Stimulated activated CD4-positive, alpha-beta T cell treated with anti-CD3 and anti-CD28 coated beads, Interleukin-1b, Interleukin-23, amount 100 ng/mL, for 4 hours (primary cell): ENCODE measurements around the gene SUCLG1.
"Not testable (repeated sequence)": the region's sequence is repeated elsewhere in the genome, so short reads cannot be mapped to it uniquely, and the experiment has no call there.

ENCODE experiments used
- DNase-seq, 2 donors: peaks; one replicate each; pipeline ENCODE4 v3.0.0-alpha.2; 2020; ENCODE audit warnings: low read depth in 2 of 2

Gene SUCLG1

DNA sequence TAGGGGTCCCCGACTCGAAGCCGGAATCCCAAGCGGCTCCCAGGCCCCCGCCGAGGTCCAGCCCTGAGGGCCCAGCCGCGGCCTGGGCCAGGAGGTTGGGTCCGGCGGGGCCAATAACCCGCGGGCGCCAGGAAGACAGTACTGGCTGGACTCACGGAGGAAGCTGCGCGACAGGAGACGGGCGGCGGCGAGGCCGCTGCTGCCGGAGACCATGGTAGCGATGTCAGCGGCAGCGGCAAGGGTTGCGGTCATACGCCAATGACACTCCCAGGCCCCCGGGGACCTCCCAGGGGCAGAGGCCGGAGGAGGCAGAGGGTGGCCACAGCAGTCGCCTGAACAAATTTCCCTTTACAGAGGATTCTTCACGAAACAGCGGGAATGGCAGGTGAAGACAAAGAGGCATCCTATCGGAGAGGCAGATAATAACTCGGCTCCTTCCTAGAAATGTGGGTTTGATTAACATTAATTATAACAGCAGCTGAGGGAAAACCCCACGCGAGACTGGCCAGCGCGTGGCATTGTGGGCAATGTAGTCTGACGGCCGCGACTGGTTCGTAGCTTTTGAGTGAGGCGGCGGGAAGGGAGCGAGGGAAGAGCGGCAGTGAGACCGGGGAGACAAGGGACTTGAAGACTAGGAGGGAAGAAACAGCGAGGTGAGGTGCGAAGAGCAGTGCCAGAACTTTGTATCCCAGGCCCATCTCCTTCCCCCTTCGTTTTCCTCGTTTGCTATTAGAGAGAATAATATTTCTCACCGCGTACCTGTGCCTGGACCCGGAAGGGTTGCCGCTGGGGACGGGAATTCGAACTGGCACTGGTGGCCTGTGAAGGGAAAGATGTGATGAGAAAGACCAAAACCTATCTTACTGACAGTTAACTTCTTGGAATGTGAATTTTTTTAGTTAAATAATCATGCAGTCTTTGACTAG, at the start of gene SUCLG1:
Gene SUCLG1, minus strand, starts transcription at position 263 of the 926 bp plus-strand sequence. Its CDS starts 11 bp downstream, at position 252.
- DNase-seq = peak; percentile 73 to 75

DNA sequence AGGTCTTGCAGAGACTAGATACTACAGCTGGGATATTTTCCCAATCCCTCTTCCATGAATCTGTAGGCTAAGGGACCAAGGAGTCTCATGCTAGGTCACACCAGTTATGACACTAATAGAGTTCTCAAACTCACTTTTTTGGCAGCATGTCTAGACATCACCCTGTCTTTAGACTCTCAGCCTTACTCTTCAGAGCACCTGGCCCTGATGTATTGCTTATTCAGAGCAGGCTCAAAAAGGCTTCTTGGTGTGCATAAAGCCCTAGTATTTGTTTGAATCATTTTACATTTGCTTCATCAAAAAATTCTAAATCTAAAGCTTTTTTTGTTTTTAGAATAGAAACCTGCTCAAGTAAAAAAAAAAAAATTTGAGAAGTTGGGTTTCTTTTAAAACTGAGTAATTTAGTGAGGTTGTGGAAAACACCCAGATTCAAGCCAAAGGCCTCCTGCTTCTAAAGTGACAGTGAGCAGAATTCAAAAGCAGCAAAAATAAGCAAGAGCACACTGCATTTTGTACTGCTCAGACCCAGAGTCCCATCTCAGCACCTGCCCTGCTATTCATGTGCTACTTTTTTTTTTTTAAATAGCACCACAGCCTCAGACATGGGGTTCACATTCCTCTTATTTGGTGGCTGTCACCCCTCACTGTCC, 39.2 kb upstream of the SUCLG1 start:
- DNase-seq = no peak

DNA sequence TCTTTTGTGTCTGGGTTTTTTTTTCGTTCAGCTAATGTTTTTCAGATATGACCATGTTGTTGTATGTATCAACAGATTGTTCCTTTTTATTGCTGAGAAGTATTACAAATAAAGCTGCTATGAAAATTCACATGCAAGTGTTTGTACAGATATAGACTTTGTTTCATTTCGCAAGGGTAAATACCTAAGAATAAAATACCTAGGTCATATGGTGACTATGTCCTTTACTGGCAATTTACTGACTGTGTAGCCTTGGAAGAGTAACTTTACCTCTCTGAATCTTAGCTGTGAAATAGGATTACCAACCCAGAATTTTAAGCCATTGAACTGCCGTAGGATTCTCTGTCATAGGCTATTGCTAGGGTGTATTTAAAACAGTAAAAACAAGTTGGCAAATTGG, 38.2 kb upstream of the SUCLG1 start:
- no peak for DNase-seq

DNA sequence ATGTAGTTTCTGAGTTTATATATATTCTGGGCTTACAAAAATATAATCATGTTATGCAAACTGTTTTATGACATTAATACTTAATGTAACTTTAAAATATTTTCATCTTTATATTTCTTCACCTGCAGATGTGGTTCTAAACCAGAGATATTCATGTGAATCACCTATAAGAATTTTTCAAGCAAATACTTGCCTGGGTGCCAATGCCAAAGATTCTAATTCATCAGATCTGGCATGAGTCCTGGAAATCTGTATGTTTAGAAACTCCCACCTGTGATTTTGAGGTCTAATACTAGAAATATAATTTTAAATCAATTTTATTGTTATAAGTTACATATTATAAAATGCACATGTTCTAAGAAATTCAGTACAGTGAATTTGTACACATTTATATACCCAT, 37.3 kb upstream of the SUCLG1 start:
- no peak for DNase-seq

DNA sequence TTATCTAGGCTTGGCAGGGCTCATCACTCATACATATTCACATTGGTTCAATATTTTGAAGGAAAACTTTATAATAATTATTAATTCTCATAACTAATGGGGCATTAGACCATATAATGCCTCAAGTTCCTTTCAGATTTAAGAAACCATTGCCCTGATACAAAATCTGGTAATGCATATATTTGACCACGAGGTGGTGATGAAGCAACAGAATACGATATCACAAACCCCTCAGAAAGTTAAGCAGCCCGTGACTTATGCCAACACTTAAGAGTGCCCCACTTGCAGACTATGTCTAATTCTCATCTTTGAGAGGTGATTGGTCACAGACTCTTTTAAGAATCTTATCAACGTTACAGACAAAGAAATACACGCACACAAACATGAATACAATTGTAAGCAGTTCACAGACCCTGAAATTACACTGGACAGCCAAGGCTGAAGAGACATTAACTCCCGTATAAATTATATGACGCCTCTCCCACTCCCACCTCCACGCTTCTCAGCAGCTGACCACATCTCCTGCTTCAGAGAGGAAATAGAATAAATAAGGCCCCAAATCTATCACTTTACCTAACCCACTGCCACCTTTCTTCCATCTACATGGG, 36.6 kb upstream of the SUCLG1 start:
- peak in 1 of 2 donors; percentile 34 for DNase-seq

DNA sequence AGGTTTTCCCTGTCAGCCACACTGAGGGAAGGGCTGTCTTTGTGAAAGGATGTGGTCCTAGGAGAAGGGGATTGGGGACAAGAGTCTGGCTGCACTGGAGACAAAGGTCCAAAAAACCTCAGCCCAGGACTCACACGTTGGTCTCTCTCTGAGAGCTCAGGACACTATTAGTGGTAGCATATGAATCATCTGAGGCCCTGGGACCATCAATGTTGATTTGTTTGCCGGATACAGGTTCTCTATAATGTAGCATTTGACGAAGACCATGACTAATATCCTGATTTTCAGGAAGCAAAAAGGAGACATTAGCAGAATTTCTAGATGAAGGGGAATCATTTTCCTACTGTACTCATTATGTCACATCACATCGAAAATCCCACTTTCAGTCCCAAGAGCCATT, 35.0 kb upstream of the SUCLG1 start:
- DNase-seq = no peak

DNA sequence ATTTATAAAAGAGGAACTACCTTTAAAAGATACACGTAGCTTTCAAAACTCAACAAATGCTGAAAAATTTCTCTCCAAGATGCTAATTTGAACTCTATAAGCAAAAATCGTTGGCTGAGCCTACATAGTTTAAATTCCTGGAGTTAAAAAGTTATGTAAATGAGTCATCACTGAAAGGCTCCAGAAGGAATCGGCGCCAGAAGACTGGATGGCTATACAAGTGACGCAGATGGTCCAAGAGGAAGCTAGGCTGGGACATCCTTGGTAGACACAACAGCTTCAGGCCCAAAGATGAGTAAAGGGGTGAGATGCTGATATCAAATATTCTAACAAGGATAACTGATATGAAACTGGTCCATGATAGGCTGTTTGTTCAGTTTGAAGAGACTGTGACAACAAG, 34.4 kb upstream of the SUCLG1 start:
- DNase-seq = no peak

DNA sequence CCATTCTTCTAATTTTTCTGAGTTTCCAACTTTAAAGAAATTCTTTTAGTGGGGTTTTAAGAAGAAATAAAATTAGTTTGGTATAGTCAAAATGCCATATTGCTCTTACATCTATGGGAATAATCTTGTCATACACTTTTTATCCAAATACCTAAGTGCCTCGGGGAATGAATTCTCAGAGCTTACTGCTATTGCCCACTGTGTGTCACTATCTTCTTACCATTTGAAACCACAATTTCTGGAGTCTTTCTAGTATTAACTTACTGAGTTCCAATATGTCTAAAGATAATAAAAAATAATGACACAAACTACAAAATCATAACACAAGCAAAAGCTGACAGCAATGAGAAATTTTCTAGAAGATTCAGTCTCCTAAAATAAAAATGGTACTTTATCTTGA, 33.5 kb upstream of the SUCLG1 start:
- DNase-seq = no peak

DNA sequence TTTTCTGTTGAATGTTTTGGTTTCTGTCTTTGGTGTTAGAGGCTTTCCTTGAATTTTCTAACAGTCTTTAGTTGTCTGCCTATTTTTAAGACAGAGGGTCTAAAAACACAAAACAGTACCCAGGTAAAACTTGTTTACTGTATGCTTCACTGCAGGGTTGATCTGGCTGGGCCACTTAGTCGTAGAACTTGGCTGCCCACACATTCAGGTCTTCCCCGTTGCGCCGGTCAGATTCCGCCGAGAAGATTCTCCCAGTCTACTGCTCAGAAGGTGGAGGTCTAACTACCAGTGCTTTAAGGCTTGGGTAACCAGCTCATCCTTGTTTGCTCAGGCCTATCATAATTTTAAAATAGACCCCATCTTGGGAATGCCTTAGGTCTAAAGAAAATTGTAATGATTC, 32.7 kb upstream of the SUCLG1 start:
- DNase-seq = no peak

DNA sequence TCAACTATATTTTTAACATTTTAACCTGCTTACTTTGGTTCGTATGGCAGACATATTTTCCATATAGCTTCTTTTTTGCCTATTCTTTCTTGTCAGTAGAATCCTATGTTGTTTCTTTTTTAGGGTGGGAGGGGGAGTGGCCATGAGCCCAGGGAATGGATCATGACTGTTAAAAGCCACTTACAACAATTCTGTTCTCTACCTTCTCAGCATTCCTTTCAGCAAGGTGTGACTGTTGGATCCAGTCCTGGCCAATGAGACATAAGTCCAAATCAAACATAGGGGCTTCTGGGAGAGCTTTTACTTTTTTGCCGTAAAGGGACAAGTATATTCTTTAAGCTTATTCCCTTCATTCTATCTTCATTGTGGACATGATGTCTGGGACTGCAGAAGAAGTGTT, 32.2 kb upstream of the SUCLG1 start:
- no peak for DNase-seq

DNA sequence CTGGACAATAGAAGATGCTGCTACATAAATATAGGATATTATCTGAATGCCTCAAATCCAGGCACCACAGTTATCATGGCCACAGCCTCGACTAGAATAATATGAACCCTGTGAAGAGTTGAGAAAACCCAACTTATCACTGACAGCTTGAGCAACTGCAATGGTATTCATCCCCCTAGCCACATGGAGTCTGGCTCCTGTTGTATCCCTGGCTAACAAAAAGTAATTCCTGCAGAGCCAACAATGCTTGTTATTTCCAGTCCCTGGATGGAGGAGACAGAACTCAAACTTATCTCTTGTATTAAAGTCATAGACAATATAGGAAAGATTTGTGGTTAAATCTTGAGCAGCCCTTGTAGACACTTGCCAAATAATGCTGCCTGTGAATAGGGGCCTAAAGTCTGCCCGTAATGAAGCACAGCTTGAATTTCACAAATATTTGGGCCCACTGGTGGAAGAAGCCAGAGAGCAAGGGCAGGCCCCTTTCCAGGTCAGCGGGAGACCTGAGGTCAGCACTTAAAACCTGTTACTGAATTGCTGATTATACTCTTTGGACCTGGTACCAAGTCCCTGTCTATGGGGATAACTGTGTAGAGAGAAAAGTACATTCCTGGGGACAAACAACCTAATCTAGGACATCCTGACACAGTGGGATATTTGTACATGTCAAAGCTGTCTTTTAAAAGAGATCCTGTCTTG, 28.4 kb upstream of the SUCLG1 start:
- DNase-seq = no peak

DNA sequence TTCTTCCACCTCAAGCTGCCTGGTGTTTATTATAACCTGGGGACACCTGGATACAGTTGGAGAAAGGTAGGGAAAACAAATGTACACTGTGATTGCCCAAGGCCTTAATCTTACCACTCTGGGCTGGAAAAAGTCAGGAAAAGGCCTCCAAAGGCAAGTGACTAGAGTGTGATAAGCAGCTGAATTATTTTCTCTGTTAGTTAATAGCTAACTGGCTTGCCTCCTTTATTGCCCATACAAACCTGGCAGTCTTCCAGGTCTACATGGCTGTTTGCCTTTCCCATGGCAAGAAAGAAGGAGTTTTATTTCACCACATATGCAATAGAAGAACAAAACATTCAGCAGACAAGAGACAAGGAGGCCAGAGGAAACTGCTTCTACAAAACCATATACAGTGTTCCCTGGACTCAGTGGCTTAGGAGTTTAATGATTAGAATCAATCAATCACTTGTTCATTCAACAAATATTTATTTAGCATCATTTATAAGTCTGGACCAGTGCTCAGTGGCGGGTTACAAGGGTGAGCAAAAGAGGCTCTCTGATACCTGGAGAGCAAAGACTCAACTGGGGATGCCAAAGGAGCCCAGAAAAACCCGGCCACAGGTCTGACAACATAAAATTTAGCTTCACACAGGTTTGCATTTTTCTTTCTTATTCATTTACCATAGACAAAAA, 27.5 kb upstream of the SUCLG1 start:
- DNase-seq = no peak

DNA sequence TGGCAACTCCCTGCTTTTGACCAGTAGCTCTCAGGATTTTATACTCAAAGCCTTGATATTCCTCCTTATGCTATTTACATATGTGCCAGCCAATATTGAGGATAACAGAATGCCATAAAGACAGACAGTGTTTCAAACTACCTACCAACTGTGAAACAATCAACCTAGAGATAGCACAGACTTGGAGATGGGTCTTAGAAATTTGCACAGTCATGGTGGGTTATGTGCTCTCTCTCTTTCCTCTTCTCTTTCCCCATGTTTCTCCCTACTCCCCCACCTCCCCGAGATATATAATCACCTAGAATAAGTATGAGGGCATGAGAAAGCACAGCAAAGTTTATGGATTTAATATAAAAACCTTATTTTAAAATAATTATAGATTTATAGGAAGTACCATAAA, 24.2 kb upstream of the SUCLG1 start:
- DNase-seq = no peak

DNA sequence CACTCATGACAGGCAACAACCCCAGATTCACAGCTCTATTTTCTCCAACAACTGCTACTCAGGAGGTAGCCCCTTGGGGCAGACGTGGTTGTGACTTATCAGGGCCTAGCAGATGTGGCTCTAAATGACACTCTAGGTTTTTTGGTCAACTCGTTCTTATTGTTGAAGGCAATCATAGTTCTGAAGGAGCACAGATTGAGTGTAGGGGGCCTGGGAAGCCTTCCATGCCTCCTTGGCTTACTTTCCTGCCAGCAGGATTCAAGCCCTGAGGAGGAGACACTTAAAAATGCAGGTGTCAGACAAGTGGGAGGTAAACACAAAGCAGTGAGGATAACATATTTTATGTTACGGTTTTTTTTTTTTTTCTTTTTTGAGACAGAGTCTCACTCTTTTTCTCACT, 23.5 kb upstream of the SUCLG1 start:
- DNase-seq = no peak

DNA sequence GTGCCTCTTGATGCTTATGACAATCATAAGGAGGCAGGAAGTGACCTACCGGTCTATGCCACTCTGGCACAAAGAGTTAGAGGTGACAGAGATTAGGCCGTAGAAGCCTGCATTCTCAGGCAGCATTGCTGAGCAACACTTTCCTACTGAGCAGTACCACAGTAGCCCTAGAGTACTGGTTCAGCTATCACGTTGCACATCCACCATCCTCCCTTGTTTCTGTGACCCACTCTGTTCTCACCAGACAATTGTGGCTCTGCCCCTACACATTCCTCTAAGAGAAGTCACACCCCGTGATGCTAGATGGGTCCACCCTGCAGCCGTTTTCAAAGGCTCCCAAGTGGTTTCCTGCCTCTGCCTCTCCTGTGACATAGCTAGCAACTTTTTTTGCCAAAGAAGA, 22.6 kb upstream of the SUCLG1 start:
- DNase-seq = no peak

DNA sequence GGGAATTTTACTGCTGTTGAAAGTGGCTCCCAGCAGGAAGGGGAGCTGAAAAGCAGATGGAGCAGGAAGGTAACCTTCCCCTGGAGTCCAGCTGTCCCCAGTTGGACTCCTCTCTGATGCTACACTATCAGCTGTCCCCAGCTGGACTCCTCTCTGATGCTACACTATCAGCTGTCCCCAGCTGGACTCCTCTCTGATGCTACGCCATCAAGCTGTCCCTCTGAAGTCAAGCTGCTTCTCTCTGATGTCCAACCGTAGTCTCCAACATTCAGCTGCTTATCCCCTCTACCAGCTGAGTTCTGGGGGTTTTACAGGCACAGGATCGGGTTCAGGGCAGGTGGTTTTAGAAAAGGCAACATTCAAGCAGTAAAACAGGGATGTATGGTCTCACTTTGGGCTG, 19.8 kb upstream of the SUCLG1 start:
- DNase-seq = no peak

DNA sequence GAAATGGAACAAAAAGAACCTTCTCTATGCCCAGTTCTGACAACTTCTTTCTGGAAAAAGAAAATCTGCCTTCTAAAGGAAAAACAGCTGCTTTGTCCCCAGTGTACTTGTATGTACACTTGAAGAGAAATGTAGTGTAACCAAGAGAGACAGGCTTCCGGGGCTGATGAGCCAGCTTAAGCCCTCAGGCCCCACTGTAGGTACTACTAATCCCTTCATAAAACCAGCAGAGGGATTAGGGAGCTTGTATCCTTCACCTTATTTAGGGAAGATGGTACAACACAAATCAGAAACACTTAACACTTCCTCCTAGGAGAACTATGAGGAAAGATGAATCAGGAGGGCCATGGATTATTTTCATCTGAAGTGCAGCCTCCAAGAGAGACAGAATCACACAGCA, 18.8 kb upstream of the SUCLG1 start:
- DNase-seq = no peak

DNA sequence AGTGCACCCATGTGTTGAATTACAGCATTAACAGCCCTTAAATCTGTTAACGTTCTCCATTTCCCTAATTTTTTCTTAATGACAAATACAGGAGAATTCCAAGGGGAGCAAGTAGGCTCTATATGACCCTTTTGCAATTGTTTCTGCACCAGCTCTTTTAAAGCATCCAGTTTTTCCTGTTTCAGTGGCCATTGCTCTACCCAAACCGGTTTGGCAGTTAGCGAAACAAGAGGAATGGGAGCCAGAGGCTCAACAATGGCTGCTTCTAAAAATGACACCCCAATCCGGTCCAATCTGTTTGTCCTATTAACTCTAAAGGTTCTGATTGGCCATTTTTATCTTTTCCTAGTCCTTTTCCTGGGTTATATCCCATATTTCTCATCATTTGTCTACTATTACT, 15.1 kb upstream of the SUCLG1 start:
- DNase-seq = no peak

DNA sequence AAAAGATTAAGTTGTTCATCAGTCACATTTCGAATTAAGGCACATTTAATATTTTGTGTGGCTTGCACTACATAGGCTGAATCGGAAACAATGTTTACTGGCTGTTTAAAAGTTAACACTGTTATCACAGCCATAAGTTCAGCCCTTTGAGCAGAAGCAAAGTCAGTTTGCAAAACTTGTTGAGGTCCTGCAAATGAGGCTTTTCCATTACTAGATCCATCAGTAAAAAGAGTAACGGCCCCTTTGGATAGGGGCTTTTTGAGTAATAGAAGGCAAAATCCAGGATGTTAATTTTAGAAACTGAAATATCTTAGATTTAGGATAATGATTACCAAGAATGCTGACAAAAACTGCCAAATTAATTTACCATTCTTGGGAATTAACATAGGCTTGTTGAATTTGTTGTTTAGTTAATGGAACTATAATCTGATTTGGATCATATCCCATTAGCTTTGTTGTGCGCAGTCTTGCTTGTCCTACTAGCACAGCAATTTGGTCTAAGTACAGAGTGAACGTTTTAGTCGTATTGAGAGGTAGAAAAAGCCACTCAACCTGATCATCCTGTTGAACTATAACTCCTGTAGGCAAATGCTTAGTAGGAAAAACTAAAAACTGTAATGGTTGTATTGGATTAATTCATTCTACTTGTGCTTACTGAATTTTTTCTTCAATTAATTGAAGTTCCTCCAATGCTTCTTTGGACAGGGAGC, 13.9 kb upstream of the SUCLG1 start:
- DNase-seq = no peak

DNA sequence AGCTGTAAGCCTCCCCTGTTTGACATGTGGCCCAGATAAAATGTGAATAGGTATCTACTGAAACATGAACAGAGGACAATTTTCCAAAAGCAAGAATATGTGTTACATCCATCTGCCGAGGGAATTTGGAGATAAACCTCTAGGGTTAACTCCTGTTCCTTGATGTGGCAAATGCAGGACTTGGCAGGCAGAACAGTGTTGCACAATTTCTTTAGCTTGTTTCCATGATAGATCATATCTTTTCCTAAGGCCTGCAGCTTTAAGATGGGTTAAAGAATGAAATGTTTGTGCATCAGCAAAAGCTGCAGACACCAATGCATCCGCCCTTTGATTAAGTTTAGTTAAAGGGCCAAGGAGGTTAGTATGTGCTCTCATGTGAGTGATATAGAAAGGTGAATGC, 13.3 kb upstream of the SUCLG1 start:
- DNase-seq = not testable (repeated sequence)

DNA sequence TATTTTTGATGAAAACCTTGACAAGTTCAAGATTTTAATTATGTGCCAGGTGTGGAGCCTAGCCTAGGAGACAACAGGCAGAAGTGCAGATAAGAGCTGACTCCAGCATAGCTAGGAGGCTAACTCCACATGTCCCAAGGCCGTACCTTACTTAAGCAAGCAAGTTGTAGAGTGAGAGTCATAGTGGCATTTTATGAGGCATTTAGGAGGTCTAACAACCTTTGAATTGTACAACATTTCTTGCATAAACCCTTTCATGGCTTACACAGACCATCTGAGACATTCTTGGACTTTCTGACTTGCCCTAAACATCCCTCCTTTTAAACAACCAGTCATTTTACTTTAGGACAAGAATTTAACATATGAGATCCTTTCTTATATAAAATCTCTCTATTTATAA, 8.3 kb upstream of the SUCLG1 start:
- no peak for DNase-seq
